GM20000 (cell line): ENCODE measurements around the gene APBA3.
A peak's percentile ranks its signal among the peaks of the same experiment; 100 is the strongest.

ENCODE experiments used
- DNase-seq: peaks from one replicate; pipeline ENCODE4 v3.0.0; 2012; ENCODE audit warnings: low spot score
- CTCF ChIP-seq: IDR thresholded peaks from 2 replicates; pipeline ENCODE4 v1.5.1; 2012; ENCODE audit warnings: mild to moderate bottlenecking, control low read depth; ENCODE audit errors: extremely low read depth, missing control alignments

Gene APBA3, protein sequence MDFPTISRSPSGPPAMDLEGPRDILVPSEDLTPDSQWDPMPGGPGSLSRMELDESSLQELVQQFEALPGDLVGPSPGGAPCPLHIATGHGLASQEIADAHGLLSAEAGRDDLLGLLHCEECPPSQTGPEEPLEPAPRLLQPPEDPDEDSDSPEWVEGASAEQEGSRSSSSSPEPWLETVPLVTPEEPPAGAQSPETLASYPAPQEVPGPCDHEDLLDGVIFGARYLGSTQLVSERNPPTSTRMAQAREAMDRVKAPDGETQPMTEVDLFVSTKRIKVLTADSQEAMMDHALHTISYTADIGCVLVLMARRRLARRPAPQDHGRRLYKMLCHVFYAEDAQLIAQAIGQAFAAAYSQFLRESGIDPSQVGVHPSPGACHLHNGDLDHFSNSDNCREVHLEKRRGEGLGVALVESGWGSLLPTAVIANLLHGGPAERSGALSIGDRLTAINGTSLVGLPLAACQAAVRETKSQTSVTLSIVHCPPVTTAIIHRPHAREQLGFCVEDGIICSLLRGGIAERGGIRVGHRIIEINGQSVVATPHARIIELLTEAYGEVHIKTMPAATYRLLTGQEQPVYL

GRCh38 chr19:3761382-3762129 is at the start of gene APBA3:
Gene APBA3 (minus strand): TSS chr19:3761692. CDS start chr19:3760264, 1,428 bp downstream.
- DNase-seq, result peak; percentile 97

GRCh38 chr19:3810708-3811355 is 49.3 kb upstream of the APBA3 start:
- DNase-seq, result no peak

More at GRCh38 chr19:3761382-3762129, at the start of gene APBA3:
- TF ChIP-seq CTCF, result peak; percentile 68

GRCh38 chr19:3809881-3810707 is 48.6 kb upstream of the APBA3 start:
- TF ChIP-seq CTCF, result no peak
- DNase-seq, result peak; percentile 72

More at GRCh38 chr19:3810708-3811355, 49.3 kb upstream of the APBA3 start:
- TF ChIP-seq CTCF, result no peak

- no peak for TF ChIP-seq CTCF
These were observed 47.1 kb upstream of the APBA3 start for GRCh38 chr19:3808420-3809143.

GRCh38 chr19:3807574-3808354 is 46.3 kb upstream of the APBA3 start:
- TF ChIP-seq CTCF, result no peak
- no peak for DNase-seq

More at GRCh38 chr19:3808420-3809143, 47.1 kb upstream of the APBA3 start:
- DNase-seq, result no peak
